Measurements from ENCODE around the gene CELSR1.

Gene CELSR1

GRCh38 chr22:46526244-46526839 lies 11.1 kb downstream of the CELSR1 start:
- Histone ChIP-seq H3K79me1 (ENCODE audit: low read depth, low read length) (peaks cover 6% of the 10 kb centered on the region), H3K4me1 (ENCODE audit: control insufficient read depth in 2 of 2, insufficient read depth in 1 of 2, low read depth in 1 of 2, low read length in 2 of 2) (peaks cover 4 to 23% of the 10 kb centered on the region in 2 donors), H3K4ac (ENCODE audit: low read length) (no peak overlapping the region), H3K27ac (replicated peaks; ENCODE audit: low read length) (no peak overlapping the region), H3K4me2 (ENCODE audit: insufficient read depth, low read length, poor library complexity, severe bottlenecking) (no peak overlapping the region), H2BK5ac (ENCODE audit: low read length) (peak overlapping the region; percentile 75), H3K9ac (ENCODE audit: low read depth, low read length, poor library complexity) (peak overlapping the region; percentile 60), H3K23ac (ENCODE audit: low read depth, low read length, poor library complexity) (peak overlapping the region; percentile 44), H3K4me3 (ENCODE audit: low read length in 2 of 2) (no peak overlapping the region), H3K14ac (ENCODE audit: low read length) (peak overlapping the region; percentile 14), H3K36me3 (replicated peaks in 1 of 2; ENCODE audit: control insufficient read depth in 2 of 2, insufficient read depth in 2 of 2, low read length in 2 of 2) (peaks cover 0 to 18% of the 10 kb centered on the region in 2 donors), H3K9me3 (replicated peaks in 1 of 2; ENCODE audit: control insufficient read depth in 2 of 2, insufficient read depth in 1 of 2, low read depth in 1 of 2, low read length in 2 of 2) (peaks cover 0 to 4% of the 10 kb centered on the region in 2 donors), H4K8ac (ENCODE audit: low read depth, low read length) (no peak overlapping the region), H2BK120ac (ENCODE audit: low read depth, low read length) (peak overlapping the region; percentile 76), H2AFZ (ENCODE audit: low read length) (no peak overlapping the region), H2BK12ac (ENCODE audit: low read length) (peak overlapping the region; percentile 22), H3K18ac (ENCODE audit: low read length) (no peak overlapping the region), H2AK5ac (ENCODE audit: low read depth, low read length) (peak overlapping the region; percentile 77), H3K27me3 (ENCODE audit: control insufficient read depth in 3 of 3, insufficient read depth in 3 of 3, low read depth in 1 of 3, low read length in 3 of 3) (no peaks in the 10 kb centered on the region), H4K91ac (ENCODE audit: low read depth, low read length, poor library complexity) (no peak overlapping the region), H2BK15ac (ENCODE audit: low read length) (peak overlapping the region; percentile 75)
- DNase-seq (ENCODE audit: low spot score) = no peak
- no CpG with 5 or more reads among the region's 13 CpGs for WGBS, 2 donors (ENCODE audit: extremely low coverage in 2 of 2, insufficient read length in 2 of 2, insufficient replicate concordance in 1 of 2)

- no peak overlapping the region for H3K14ac ChIP-seq (ENCODE audit: low read length)
- H2BK12ac ChIP-seq (ENCODE audit: low read length) = peak overlapping the region; percentile 22
- no CpG with 5 or more reads among the region's 22 CpGs for WGBS, 2 donors (ENCODE audit: extremely low coverage in 2 of 2, insufficient read length in 2 of 2, insufficient replicate concordance in 1 of 2)
- peaks cover 6% of the 10 kb centered on the region for H3K79me1 ChIP-seq (ENCODE audit: low read depth, low read length)
- peak overlapping the region; percentile 46 for H2AK5ac ChIP-seq (ENCODE audit: low read depth, low read length)
- no peak overlapping the region for H2AFZ ChIP-seq (ENCODE audit: low read length)
- H3K27ac ChIP-seq (replicated peaks; ENCODE audit: low read length) = no peak overlapping the region
- peak overlapping the region; percentile 75 for H2BK15ac ChIP-seq (ENCODE audit: low read length)
- no peaks in the 10 kb centered on the region for H3K27me3 ChIP-seq (ENCODE audit: control insufficient read depth in 3 of 3, insufficient read depth in 3 of 3, low read depth in 1 of 3, low read length in 3 of 3)
- H2BK120ac ChIP-seq (ENCODE audit: low read depth, low read length) = no peak overlapping the region
- H3K9me3 ChIP-seq (replicated peaks in 1 of 2; ENCODE audit: control insufficient read depth in 2 of 2, insufficient read depth in 1 of 2, low read depth in 1 of 2, low read length in 2 of 2) = peaks cover 0 to 1% of the 10 kb centered on the region in 2 donors
- H3K36me3 ChIP-seq (replicated peaks in 1 of 2; ENCODE audit: control insufficient read depth in 2 of 2, insufficient read depth in 2 of 2, low read length in 2 of 2) = peaks cover 0 to 16% of the 10 kb centered on the region in 2 donors
- H3K18ac ChIP-seq (ENCODE audit: low read length) = peak overlapping the region; percentile 57
- no peak overlapping the region for H4K8ac ChIP-seq (ENCODE audit: low read depth, low read length)
- H3K23ac ChIP-seq (ENCODE audit: low read depth, low read length, poor library complexity) = no peak overlapping the region
- H4K91ac ChIP-seq (ENCODE audit: low read depth, low read length, poor library complexity) = no peak overlapping the region
- H3K4me3 ChIP-seq (ENCODE audit: low read length in 2 of 2) = no peak overlapping the region
- peak overlapping the region; percentile 75 for H2BK5ac ChIP-seq (ENCODE audit: low read length)
- no peak overlapping the region for H3K4me2 ChIP-seq (ENCODE audit: insufficient read depth, low read length, poor library complexity, severe bottlenecking)
- H3K4ac ChIP-seq (ENCODE audit: low read length) = no peak overlapping the region
- no peak overlapping the region for H3K9ac ChIP-seq (ENCODE audit: low read depth, low read length, poor library complexity)
- peaks cover 4 to 23% of the 10 kb centered on the region in 2 donors for H3K4me1 ChIP-seq (ENCODE audit: control insufficient read depth in 2 of 2, insufficient read depth in 1 of 2, low read depth in 1 of 2, low read length in 2 of 2)
- no peak for DNase-seq (ENCODE audit: low spot score)
Measured at GRCh38 chr22:46525389-46526243, 11.8 kb downstream of the CELSR1 start.

GRCh38 chr22:46524203-46524740 lies 13.1 kb downstream of the CELSR1 start:
- Histone ChIP-seq H2AK5ac (ENCODE audit: low read depth, low read length) (peak overlapping the region; percentile 86), H3K4ac (ENCODE audit: low read length) (no peak overlapping the region), H3K4me3 (ENCODE audit: low read length in 2 of 2) (no peak overlapping the region), H3K4me1 (ENCODE audit: control insufficient read depth in 2 of 2, insufficient read depth in 1 of 2, low read depth in 1 of 2, low read length in 2 of 2) (peaks cover 4 to 23% of the 10 kb centered on the region in 2 donors), H2BK5ac (ENCODE audit: low read length) (no peak overlapping the region), H2BK120ac (ENCODE audit: low read depth, low read length) (no peak overlapping the region), H3K18ac (ENCODE audit: low read length) (peak overlapping the region; percentile 8), H4K91ac (ENCODE audit: low read depth, low read length, poor library complexity) (no peak overlapping the region), H3K36me3 (replicated peaks in 1 of 2; ENCODE audit: control insufficient read depth in 2 of 2, insufficient read depth in 2 of 2, low read length in 2 of 2) (peaks cover 0 to 4% of the 10 kb centered on the region in 2 donors), H3K23ac (ENCODE audit: low read depth, low read length, poor library complexity) (peak overlapping the region; percentile 39), H3K27me3 (ENCODE audit: control insufficient read depth in 3 of 3, insufficient read depth in 3 of 3, low read depth in 1 of 3, low read length in 3 of 3) (no peaks in the 10 kb centered on the region), H2BK15ac (ENCODE audit: low read length) (peak overlapping the region; percentile 89), H3K79me1 (ENCODE audit: low read depth, low read length) (peaks cover 7% of the 10 kb centered on the region), H3K14ac (ENCODE audit: low read length) (peak overlapping the region; percentile 87), H2BK12ac (ENCODE audit: low read length) (peak overlapping the region; percentile 73), H3K9ac (ENCODE audit: low read depth, low read length, poor library complexity) (peak overlapping the region; percentile 63), H3K4me2 (ENCODE audit: insufficient read depth, low read length, poor library complexity, severe bottlenecking) (no peak overlapping the region), H3K9me3 (replicated peaks in 1 of 2; ENCODE audit: control insufficient read depth in 2 of 2, insufficient read depth in 1 of 2, low read depth in 1 of 2, low read length in 2 of 2) (no peaks in the 10 kb centered on the region), H3K27ac (replicated peaks; ENCODE audit: low read length) (no peak overlapping the region), H2AFZ (ENCODE audit: low read length) (no peak overlapping the region), H4K8ac (ENCODE audit: low read depth, low read length) (no peak overlapping the region)
- DNase-seq (ENCODE audit: low spot score) = no peak
- WGBS, 2 donors (ENCODE audit: extremely low coverage in 2 of 2, insufficient read length in 2 of 2, insufficient replicate concordance in 1 of 2) = no CpG with 5 or more reads among the region's 19 CpGs

GRCh38 chr22:46522797-46523196 lies 14.6 kb downstream of the CELSR1 start:
- Histone ChIP-seq H3K23ac (ENCODE audit: low read depth, low read length, poor library complexity) (no peak overlapping the region), H3K27ac (replicated peaks; ENCODE audit: low read length) (no peak overlapping the region), H3K27me3 (ENCODE audit: control insufficient read depth in 3 of 3, insufficient read depth in 3 of 3, low read depth in 1 of 3, low read length in 3 of 3) (no peaks in the 10 kb centered on the region), H2BK120ac (ENCODE audit: low read depth, low read length) (no peak overlapping the region), H3K79me1 (ENCODE audit: low read depth, low read length) (peaks cover 8% of the 10 kb centered on the region), H3K4ac (ENCODE audit: low read length) (no peak overlapping the region), H4K91ac (ENCODE audit: low read depth, low read length, poor library complexity) (no peak overlapping the region), H3K4me1 (ENCODE audit: control insufficient read depth in 2 of 2, insufficient read depth in 1 of 2, low read depth in 1 of 2, low read length in 2 of 2) (peaks cover 2 to 19% of the 10 kb centered on the region in 2 donors), H4K8ac (ENCODE audit: low read depth, low read length) (no peak overlapping the region), H2AFZ (ENCODE audit: low read length) (no peak overlapping the region), H3K36me3 (replicated peaks in 1 of 2; ENCODE audit: control insufficient read depth in 2 of 2, insufficient read depth in 2 of 2, low read length in 2 of 2) (peaks cover 0 to 11% of the 10 kb centered on the region in 2 donors), H3K4me3 (ENCODE audit: low read length in 2 of 2) (no peak overlapping the region), H2AK5ac (ENCODE audit: low read depth, low read length) (no peak overlapping the region), H2BK5ac (ENCODE audit: low read length) (no peak overlapping the region), H3K14ac (ENCODE audit: low read length) (no peak overlapping the region), H3K18ac (ENCODE audit: low read length) (peak overlapping the region; percentile 33), H3K9me3 (replicated peaks in 1 of 2; ENCODE audit: control insufficient read depth in 2 of 2, insufficient read depth in 1 of 2, low read depth in 1 of 2, low read length in 2 of 2) (no peaks in the 10 kb centered on the region), H3K9ac (ENCODE audit: low read depth, low read length, poor library complexity) (no peak overlapping the region), H2BK12ac (ENCODE audit: low read length) (no peak overlapping the region), H2BK15ac (ENCODE audit: low read length) (no peak overlapping the region), H3K4me2 (ENCODE audit: insufficient read depth, low read length, poor library complexity, severe bottlenecking) (no peak overlapping the region)
- DNase-seq (ENCODE audit: low spot score) = no peak
- no CpG with 5 or more reads among the region's 8 CpGs for WGBS, 2 donors (ENCODE audit: extremely low coverage in 2 of 2, insufficient read length in 2 of 2, insufficient replicate concordance in 1 of 2)

All from neuronal stem cell (in vitro differentiated cells).